Measurements from ENCODE around the gene RAD9A.
"Not testable (repeated sequence)": the region's sequence is repeated elsewhere in the genome, so short reads cannot be mapped to it uniquely, and the experiment has no call there.

Gene RAD9A

DNA sequence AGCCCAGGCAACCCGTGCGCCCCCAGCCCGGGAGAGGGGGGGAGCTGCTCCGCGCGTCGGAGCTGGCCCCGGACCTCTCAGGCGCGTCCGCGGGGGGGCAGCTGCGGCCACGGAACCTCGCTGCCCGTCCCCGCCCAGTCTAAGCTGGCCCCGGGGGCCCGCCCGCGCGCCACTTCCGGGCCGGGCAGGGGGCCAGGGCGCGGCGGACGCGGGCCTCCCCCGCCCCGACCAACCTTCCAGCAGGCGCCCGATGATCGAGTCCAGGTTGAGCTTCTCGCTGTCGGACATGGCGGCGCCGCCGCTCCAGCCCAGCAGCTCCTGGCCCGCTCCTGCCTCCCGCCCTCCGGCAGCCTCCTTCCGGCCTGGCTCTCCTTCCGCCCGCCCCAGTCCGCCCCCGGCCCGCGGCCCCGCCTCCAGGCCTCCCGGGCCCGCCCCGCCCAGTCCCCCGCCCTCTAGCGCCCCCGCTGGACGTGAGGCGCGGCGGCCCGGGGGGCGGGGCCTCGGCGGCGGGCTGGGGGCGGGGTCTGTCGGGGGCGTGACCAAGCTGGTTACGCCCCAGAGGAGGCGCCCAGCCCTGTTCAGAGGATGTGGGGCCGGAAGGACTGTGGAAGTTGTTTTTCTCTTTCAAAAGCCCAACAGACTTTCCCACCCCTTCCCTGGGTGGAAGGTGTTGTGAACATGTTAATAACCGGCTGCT, 9.9 kb downstream of the RAD9A start, which contains the start of gene PPP1CA:
Gene PPP1CA, minus strand, starts transcription at position 364 of the 697 bp plus-strand sequence. Its CDS starts 76 bp downstream, at position 288.
- Histone ChIP-seq H3K9me2 (ENCODE audit: low read depth, low read length) (no peaks in the 10 kb centered on the region), H3K36me3 (ENCODE audit: insufficient read depth, low read length) (peaks cover 38% of the 10 kb centered on the region), H3F3A (ENCODE audit: insufficient read depth, low read length) (no peaks in the 10 kb centered on the region; the same call in 1 of the 2 replicates), H3K4me3 (ENCODE audit: low read depth, low read length, poor library complexity, severe bottlenecking) (peak within 1 kb of the TSS; percentile 94), H3K27ac (ENCODE audit: low read depth, low read length, poor library complexity, severe bottlenecking) (peak within 1 kb of the TSS; percentile 93), H3K79me2 (ENCODE audit: insufficient read depth, low read length) (peaks cover 9% of the 10 kb centered on the region; the same call in 1 of the 2 replicates), H3K4me1 (ENCODE audit: insufficient read depth, low read length, severe bottlenecking) (peaks cover 89% of the 10 kb centered on the region), H3K9me3 (ENCODE audit: low read length) (no peaks in the 10 kb centered on the region), H4K20me1 (ENCODE audit: insufficient read depth, low read length) (no peaks in the 10 kb centered on the region), H3K9ac (ENCODE audit: low read length) (peak within 1 kb of the TSS; percentile 96), H3K4me2 (ENCODE audit: low read length) (peak within 1 kb of the TSS; percentile 96), H2AFZ (ENCODE audit: low read length) (no peak within 1 kb of the TSS), H3K27me3 (ENCODE audit: insufficient read depth, low read length) (no peaks in the 10 kb centered on the region)
- TF ChIP-seq EZH2 (IDR thresholded peaks at IDR 0.05; ENCODE audit: borderline replicate concordance, low read length): no peak
- TF ChIP-seq, protein P1, sequence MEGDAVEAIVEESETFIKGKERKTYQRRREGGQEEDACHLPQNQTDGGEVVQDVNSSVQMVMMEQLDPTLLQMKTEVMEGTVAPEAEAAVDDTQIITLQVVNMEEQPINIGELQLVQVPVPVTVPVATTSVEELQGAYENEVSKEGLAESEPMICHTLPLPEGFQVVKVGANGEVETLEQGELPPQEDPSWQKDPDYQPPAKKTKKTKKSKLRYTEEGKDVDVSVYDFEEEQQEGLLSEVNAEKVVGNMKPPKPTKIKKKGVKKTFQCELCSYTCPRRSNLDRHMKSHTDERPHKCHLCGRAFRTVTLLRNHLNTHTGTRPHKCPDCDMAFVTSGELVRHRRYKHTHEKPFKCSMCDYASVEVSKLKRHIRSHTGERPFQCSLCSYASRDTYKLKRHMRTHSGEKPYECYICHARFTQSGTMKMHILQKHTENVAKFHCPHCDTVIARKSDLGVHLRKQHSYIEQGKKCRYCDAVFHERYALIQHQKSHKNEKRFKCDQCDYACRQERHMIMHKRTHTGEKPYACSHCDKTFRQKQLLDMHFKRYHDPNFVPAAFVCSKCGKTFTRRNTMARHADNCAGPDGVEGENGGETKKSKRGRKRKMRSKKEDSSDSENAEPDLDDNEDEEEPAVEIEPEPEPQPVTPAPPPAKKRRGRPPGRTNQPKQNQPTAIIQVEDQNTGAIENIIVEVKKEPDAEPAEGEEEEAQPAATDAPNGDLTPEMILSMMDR (IDR thresholded peaks at IDR 0.05; ENCODE audit: low read length): peak; percentile 3; the same call in 1 of the 2 replicates

DNA sequence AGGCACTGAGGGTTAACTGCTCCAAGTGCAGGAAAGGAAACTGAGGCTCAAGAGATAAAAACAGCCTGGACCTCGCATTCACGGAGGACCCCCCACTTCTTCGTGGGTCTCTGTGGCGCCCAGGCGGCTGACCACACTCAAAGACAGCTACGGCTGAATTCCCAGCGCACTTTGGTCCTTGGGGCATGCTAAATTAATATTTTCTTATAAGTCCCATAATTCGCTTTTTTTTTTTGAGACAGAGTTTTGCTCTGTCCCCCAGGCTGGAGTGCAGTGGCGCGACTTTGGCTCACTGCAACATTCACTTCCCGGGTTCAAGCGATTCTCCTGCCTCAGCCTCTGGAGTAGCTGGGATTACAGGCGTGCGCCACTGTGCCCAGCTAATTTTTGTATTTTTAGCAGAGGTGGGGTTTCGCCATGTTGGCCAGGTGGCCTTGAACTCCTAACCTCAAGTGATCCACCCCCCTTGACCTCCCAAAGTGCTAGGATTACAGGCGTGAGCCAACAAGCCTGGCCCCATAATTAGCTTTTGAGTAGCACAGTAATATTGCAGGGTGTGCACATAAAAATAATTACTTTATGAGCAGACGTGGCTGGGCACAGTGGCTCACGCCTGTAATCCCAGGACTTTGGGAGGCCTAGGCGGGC, 10.5 kb downstream of the RAD9A start:
- Histone ChIP-seq H3K4me2 (ENCODE audit: low read length) (peak overlapping the region; percentile 94), H3K4me1 (ENCODE audit: insufficient read depth, low read length, severe bottlenecking) (peaks cover 93% of the 10 kb centered on the region), H3K27ac (ENCODE audit: low read depth, low read length, poor library complexity, severe bottlenecking) (peak overlapping the region; percentile 93), H3K36me3 (ENCODE audit: insufficient read depth, low read length) (peaks cover 31% of the 10 kb centered on the region), H3K9ac (ENCODE audit: low read length) (peak overlapping the region; percentile 75), H3K4me3 (ENCODE audit: low read depth, low read length, poor library complexity, severe bottlenecking) (peak overlapping the region; percentile 58)
- not testable (repeated sequence) for H4K20me1 ChIP-seq (ENCODE audit: insufficient read depth, low read length); H3F3A ChIP-seq (ENCODE audit: insufficient read depth, low read length); H3K9me3 ChIP-seq (ENCODE audit: low read length); H3K79me2 ChIP-seq (ENCODE audit: insufficient read depth, low read length); H3K9me2 ChIP-seq (ENCODE audit: low read depth, low read length); H2AFZ ChIP-seq (ENCODE audit: low read length); H3K27me3 ChIP-seq (ENCODE audit: insufficient read depth, low read length)

DNA sequence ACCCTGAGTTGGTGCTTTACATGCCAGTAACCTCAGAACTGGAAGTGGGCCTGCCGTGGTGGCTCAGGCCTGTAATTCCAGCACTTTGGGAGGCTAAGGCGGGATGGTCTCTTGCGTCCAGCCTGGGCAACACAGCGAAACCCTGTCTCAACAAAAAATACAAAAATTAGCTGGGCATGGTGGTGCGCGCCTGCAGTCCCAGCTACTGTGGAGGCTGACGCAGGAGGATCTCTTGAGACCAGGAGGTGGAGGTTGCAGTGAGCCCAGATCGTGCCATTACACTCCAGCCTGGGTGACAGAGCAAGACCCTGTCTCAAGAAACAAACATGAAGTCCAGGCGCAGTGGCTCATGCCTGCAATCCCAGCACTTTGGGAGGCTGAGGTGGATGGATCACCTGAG, 11.3 kb downstream of the RAD9A start:
- H3F3A ChIP-seq (ENCODE audit: insufficient read depth, low read length); H3K9me3 ChIP-seq (ENCODE audit: low read length); H2AFZ ChIP-seq (ENCODE audit: low read length); H3K79me2 ChIP-seq (ENCODE audit: insufficient read depth, low read length); H3K27me3 ChIP-seq (ENCODE audit: insufficient read depth, low read length); H3K9me2 ChIP-seq (ENCODE audit: low read depth, low read length); H4K20me1 ChIP-seq (ENCODE audit: insufficient read depth, low read length): not testable (repeated sequence)
- Histone ChIP-seq H3K4me1 (ENCODE audit: insufficient read depth, low read length, severe bottlenecking) (peaks cover 93% of the 10 kb centered on the region), H3K4me2 (ENCODE audit: low read length) (peak overlapping the region; percentile 89), H3K36me3 (ENCODE audit: insufficient read depth, low read length) (peaks cover 27% of the 10 kb centered on the region), H3K27ac (ENCODE audit: low read depth, low read length, poor library complexity, severe bottlenecking) (peak overlapping the region; percentile 93), H3K4me3 (ENCODE audit: low read depth, low read length, poor library complexity, severe bottlenecking) (peak overlapping the region; percentile 75), H3K9ac (ENCODE audit: low read length) (peak overlapping the region; percentile 94)

DNA sequence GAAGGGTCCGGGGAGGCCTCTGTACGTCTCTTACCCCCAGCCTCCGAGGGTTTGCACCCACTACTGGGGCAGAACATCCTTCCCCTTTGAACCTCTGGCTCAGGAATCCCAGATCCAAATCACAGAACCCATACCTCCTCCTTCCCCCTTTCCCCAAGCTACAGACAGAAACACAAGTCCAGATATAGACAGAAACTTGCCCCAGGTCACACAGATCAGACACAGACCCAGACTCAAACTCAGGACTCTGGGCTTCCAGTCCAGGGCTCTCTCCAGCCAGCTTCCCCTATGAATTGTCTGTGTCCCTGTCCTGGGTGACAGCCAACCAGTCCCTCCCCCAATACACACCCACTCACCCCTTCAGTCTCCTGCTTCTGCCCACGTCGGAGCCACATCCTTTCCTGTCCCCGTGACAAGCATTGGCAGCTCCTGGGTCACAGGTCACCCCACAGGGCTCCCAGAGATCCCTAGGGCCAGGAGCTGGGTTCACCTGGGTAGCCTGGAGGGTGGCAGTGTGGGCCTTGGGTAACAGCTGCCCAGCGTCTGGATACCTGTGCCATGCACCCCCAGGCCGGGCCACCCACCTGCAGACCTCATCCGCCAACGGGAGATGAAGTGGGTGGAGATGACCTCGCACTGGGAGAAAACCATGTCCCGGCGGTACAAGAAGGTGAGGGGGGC, 12.9 kb downstream of the RAD9A start:
- no peak for TF ChIP-seq EZH2 (IDR thresholded peaks at IDR 0.05; ENCODE audit: borderline replicate concordance, low read length)
- TF ChIP-seq, protein P1 (IDR thresholded peaks at IDR 0.05; ENCODE audit: low read length): no peak
- no peak overlapping the region for H2AFZ ChIP-seq (ENCODE audit: low read length)
- H3K36me3 ChIP-seq (ENCODE audit: insufficient read depth, low read length): peaks cover 14% of the 10 kb centered on the region; the same call in 1 of the 2 replicates
- peaks cover 9% of the 10 kb centered on the region; the same call in 1 of the 2 replicates for H3K79me2 ChIP-seq (ENCODE audit: insufficient read depth, low read length)
- H3K9me2 ChIP-seq (ENCODE audit: low read depth, low read length): no peaks in the 10 kb centered on the region
- H3F3A ChIP-seq (ENCODE audit: insufficient read depth, low read length): no peaks in the 10 kb centered on the region; the same call in 1 of the 2 replicates
- peak overlapping the region; percentile 75 for H3K4me3 ChIP-seq (ENCODE audit: low read depth, low read length, poor library complexity, severe bottlenecking)
- peak overlapping the region; percentile 93 for H3K27ac ChIP-seq (ENCODE audit: low read depth, low read length, poor library complexity, severe bottlenecking)
- peaks cover 93% of the 10 kb centered on the region for H3K4me1 ChIP-seq (ENCODE audit: insufficient read depth, low read length, severe bottlenecking)
- no peaks in the 10 kb centered on the region for H4K20me1 ChIP-seq (ENCODE audit: insufficient read depth, low read length)
- H3K4me2 ChIP-seq (ENCODE audit: low read length): peak overlapping the region; percentile 89
- no peaks in the 10 kb centered on the region for H3K27me3 ChIP-seq (ENCODE audit: insufficient read depth, low read length)
- peak overlapping the region; percentile 94 for H3K9ac ChIP-seq (ENCODE audit: low read length)
- no peaks in the 10 kb centered on the region for H3K9me3 ChIP-seq (ENCODE audit: low read length)

All from OCI-LY1 (cell line).